NCI-H748 (cell line): ENCODE results near the gene VEGFB.

Source experiments
- DNase-seq: peaks from one replicate; lab custom pipeline; 2025; ENCODE audit not compliant: unreplicated experiment; lab: John Stamatoyannopoulos, UW

The VEGFB gene

GRCh38 chr11:64276653-64277431 is 42.5 kb downstream of the VEGFB start:
- DNase-seq: no peak

DNA sequence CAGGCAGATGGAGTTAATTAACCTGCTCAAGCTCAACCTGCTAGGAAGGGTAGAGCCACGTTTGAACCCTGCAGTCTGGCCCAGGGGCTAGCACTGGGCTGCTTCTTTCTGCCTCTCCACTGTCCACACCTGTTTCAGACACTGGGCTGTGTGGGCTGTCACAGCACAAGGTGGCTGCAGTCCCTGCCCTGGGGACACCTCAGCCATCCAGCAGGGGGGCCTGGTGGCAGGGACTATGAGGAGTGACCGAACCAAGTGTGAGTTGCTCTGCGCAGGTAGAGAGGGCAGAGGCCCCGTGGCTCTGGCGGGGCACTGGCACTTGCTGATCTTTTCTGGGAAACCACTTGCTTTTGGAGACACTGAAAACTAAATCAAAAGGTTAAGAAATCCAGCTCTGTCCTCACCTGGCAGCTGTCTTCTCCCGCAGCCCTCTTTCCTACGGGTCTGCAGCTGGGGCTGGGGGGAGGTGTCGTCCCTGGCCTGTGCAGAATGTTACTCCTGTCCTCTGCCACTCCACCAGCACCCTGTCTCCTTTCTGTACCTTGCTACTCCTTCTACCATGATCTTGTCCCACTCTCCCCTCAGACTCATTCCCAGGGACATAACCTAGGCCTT is 44.3 kb downstream of the VEGFB start:
- no peak for DNase-seq

DNA sequence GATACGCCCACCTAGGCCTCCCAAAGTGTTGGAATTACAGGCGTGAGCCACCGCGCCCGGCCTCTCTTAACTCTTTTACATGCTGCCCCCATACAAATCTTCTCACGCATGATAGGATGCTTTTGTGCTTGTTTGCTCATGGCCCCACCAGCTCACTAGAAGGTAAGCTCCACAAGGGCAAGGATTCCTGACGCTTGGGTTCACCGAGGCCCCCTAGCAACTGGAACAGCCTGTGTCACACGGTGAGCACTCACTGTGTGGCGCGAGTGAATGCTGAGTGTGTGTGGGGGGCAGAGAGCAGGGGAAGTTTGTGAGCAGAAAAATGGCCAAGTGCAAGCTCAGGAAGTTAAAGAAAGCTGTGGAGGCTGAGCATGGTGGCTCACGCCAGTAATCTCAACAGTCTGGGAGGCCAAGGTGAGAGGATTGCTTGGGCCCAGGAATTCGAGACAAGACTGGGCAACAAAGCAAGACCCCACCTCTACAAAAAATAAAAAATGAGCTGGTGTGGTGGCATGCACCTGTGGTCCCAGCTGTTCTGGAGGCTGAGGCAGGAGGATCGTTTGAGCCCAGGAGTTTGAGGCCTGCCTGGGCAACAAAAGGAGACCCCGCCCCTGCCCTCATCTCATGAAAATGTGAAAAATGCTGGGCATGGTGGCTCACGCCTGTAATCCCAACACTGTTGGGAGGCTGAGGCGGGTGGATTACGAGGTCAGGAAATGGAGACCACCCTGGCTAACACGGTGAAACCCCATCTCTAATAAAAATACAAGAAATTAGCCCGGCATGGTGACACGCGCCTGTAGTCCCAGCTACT is 47.8 kb downstream of the VEGFB start:
- no peak for DNase-seq

- DNase-seq: no peak
Measured at GRCh38 chr11:64283092-64283491, 48.7 kb downstream of the VEGFB start.

DNA sequence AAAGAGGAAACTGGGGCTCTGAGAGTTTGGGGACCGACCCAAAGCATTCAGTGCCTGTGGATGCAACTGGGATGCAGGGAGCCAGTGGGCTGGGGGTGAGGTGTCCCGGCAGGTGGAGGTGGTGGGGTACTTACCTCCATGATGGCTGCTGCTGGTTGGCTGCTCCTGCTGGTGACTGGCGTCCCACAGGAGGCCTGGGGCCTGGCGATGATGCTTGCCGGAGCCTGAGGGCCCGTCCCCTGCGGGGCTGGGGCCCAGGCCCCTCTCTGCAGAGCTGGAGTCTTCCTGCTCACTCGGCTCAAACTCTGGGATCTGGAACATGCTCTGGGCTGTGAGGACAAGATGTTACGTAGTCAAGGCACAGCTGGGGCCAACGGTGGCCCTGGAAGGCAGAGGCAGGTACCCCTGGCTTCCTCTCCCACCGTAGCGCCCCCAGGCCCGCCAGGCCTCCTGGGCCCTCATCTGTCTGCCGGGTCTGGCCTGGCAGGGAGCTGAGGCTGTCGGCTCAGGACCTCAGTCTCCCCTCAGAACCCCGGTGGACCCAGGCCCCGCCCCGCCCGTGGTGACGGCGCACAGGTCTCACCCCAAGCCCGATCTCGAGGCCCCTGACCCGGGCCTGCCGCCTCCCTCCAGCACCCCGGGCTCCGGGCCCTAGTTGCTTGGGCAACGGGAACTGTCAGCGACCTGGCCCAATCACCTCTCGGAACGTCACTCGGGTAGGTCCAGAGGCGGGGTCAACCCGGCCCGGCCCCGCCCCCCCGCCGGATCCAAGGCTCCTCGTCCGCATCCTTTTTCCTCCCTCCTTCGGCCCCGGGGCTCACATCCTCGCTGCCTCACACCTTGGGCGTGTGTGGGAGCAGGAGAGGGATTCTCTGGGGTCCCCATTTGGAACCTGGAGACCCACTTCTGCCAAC is 49.9 kb downstream of the VEGFB start, which contains the start of gene BAD:
BAD (minus strand) TSS at position 618 of the 914 bp plus-strand sequence; CDS start at position 321, 297 bp downstream.
- peak; percentile 94 for DNase-seq

GRCh38 chr11:64284962-64285884 is 50.8 kb downstream of the VEGFB start, which contains the start of gene GPR137:
GPR137 (plus strand) TSS chr11:64285848; CDS start chr11:64286525, 677 bp downstream.
- peak; percentile 91 for DNase-seq

GRCh38 chr11:64285885-64286800 is 51.8 kb downstream of the VEGFB start:
- peak; percentile 30 for DNase-seq

DNA sequence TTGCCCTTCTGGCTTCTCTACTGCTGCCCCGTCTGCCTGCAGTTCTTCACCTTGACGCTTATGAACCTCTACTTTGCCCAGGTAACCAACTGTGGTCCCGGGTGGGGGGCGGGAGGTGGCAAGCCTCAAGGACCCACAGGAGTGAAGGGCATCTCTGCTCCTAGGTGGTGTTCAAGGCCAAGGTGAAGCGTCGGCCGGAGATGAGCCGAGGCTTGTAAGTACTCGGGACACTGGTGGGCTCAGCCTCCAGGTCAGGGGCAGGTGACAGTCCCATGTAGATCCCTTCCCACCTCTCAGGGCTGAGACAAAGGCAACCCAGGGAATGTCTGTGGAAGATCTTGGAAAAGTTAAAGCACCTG is 52.4 kb downstream of the VEGFB start:
- DNase-seq: no peak

GRCh38 chr11:64287676-64288352 is 53.4 kb downstream of the VEGFB start:
- no peak for DNase-seq

- no peak for DNase-seq
Measured at GRCh38 chr11:64288353-64288750, 54.0 kb downstream of the VEGFB start.
